ENCODE data around the gene KCNT1.

- TF ChIP-seq CTCF (IDR thresholded peaks at IDR 0.05) (no peak), POLR2A (IDR thresholded peaks at IDR 0.05) (no peak), POLR2AphosphoS5 (IDR thresholded peaks at IDR 0.05) (no peak)
Measured at GRCh38 chr9:135749171-135750045, 47.4 kb downstream of the KCNT1 start.

Measured in breast epithelium (tissue), 3 donors.